GM23338 (cell line): Measurements from ENCODE around the gene SLC51A. TPM values are rescaled to one million over a fixed set of nuclear protein-coding genes. Genes with fewer than 3 reads are reported as not detected.
A peak's percentile ranks its signal among the peaks of the same experiment; 100 is the strongest.

ENCODE experiments used
- ATAC-seq: fragments of 200-7000 bp; cut with Tn5 transposase; 3 replicates; pipeline ENCODE4 v1.9.1; 2020
- DNase-seq: peaks from one replicate; pipeline ENCODE4 v3.0.0-alpha.2; 2015; ENCODE audit warnings: low spot score
- H2AFZ ChIP-seq: fragments of 200-600 bp; sonication (generic); 2 replicates; pipeline ENCODE4 v1.8.0; 2016; ENCODE audit warnings: antibody characterized with exemption, mild to moderate bottlenecking, moderate library complexity
- H3F3A ChIP-seq: fragments of 200-600 bp; sonication (generic); replicated peaks from 2 replicates; pipeline ENCODE4 v1.8.0; 2017; ENCODE audit warnings: antibody characterized with exemption, mixed run types, low read depth
- H3K27ac ChIP-seq: fragments of 200-600 bp; sonication (generic); 2 replicates; pipeline ENCODE4 v1.6.1; 2016; ENCODE audit warnings: low read depth
- H3K27me3 ChIP-seq: fragments of 200-600 bp; sonication (generic); 2 replicates; pipeline ENCODE4 v1.8.0; 2016; ENCODE audit warnings: mild to moderate bottlenecking, mixed run types, moderate library complexity; ENCODE audit not compliant: insufficient read depth
- H3K36me3 ChIP-seq: fragments of 200-600 bp; sonication (generic); 2 replicates; pipeline ENCODE4 v1.8.0; 2016; ENCODE audit warnings: mild to moderate bottlenecking; ENCODE audit not compliant: insufficient read depth
- H3K4me1 ChIP-seq: fragments of 200-600 bp; sonication (generic); 2 replicates; pipeline ENCODE4 v1.8.0; 2016; ENCODE audit warnings: mild to moderate bottlenecking, moderate library complexity; ENCODE audit not compliant: insufficient read depth
- H3K4me2 ChIP-seq: fragments of 200-600 bp; sonication (generic); 2 replicates; pipeline ENCODE4 v1.7.1; 2017; ENCODE audit warnings: mixed run types
- H3K4me3 ChIP-seq: fragments of 200-600 bp; sonication (generic); 2 replicates; pipeline ENCODE4 v1.6.1; 2016; ENCODE audit warnings: mixed run types
- H3K79me2 ChIP-seq: fragments of 200-600 bp; sonication (generic); replicated peaks from 2 replicates; pipeline ENCODE4 v1.8.0; 2017; ENCODE audit warnings: mild to moderate bottlenecking; ENCODE audit not compliant: insufficient read depth
- H3K9me2 ChIP-seq: fragments of 200-600 bp; sonication (generic); 2 replicates; pipeline ENCODE4 v1.8.0; 2017; ENCODE audit not compliant: insufficient read depth
- H4K20me1 ChIP-seq: fragments of 200-600 bp; sonication (generic); replicated peaks from 2 replicates; pipeline ENCODE4 v1.8.0; 2017; ENCODE audit warnings: mild to moderate bottlenecking; ENCODE audit not compliant: insufficient read depth
- H3K27ac Mint-ChIP-seq: 2 replicates; pipeline ENCODE4 v1.8.0; 2020; ENCODE audit warnings: inconsistent platforms, mild to moderate bottlenecking, moderate library complexity, mixed read lengths
- H3K27me3 Mint-ChIP-seq: 3 replicates; pipeline ENCODE4 v1.8.0; 2022; ENCODE audit warnings: low read depth, mild to moderate bottlenecking, moderate library complexity, mixed read lengths, inconsistent platforms; ENCODE audit not compliant: insufficient read depth, poor library complexity
- H3K36me3 Mint-ChIP-seq: 3 replicates; pipeline ENCODE4 v1.8.0; 2021; ENCODE audit warnings: low read depth, mild to moderate bottlenecking, inconsistent platforms, moderate library complexity, mixed read lengths
- H3K4me1 Mint-ChIP-seq: 3 replicates; pipeline ENCODE4 v1.8.0; 2020; ENCODE audit warnings: mild to moderate bottlenecking, inconsistent platforms, mixed read lengths
- H3K4me3 Mint-ChIP-seq: 3 replicates; pipeline ENCODE4 v1.8.0; 2021; ENCODE audit warnings: moderate library complexity, mild to moderate bottlenecking, inconsistent platforms, mixed read lengths
- H3K9me3 Mint-ChIP-seq: 3 replicates; pipeline ENCODE4 v1.8.0; 2020; ENCODE audit warnings: moderate library complexity, mild to moderate bottlenecking, inconsistent platforms, mixed read lengths
- CREB1 ChIP-seq: fragments of 250-450 bp; sonication (Bioruptor Pico); IDR thresholded peaks from 2 replicates; pipeline ENCODE4 v1.5.0; 2020; ENCODE audit warnings: low read depth, mild to moderate bottlenecking, moderate library complexity
- CTCF ChIP-seq, 2 experiments: fragments of 200-600 bp in 1 of 2; sonication (generic) in 1 of 2; conservative IDR thresholded peaks; 2 replicates each; pipeline versions ENCODE4 v1.5.1 to v1.6.1; 2016 to 2017; ENCODE audit warnings: antibody characterized with exemption in 2 of 2, low read depth in 2 of 2, mild to moderate bottlenecking in 2 of 2, moderate library complexity in 1 of 2
- ETS1 ChIP-seq: IDR thresholded peaks from 2 replicates; pipeline ENCODE4 v1.6.1; 2016; ENCODE audit warnings: antibody characterized with exemption
- EZH2 ChIP-seq: fragments of 200-600 bp; sonication (generic); IDR thresholded peaks from one replicate; pipeline ENCODE4 v1.8.0; 2017; ENCODE audit warnings: antibody characterized with exemption, mild to moderate bottlenecking, low read depth; ENCODE audit not compliant: unreplicated experiment
- EZH2phosphoT487 ChIP-seq: fragments of 200-600 bp; sonication (generic); IDR thresholded peaks from one replicate; pipeline ENCODE4 v1.8.1; 2018; ENCODE audit warnings: antibody characterized with exemption; ENCODE audit not compliant: unreplicated experiment
- JUNB ChIP-seq: IDR thresholded peaks from one replicate; pipeline ENCODE4 v1.6.1; 2016; ENCODE audit warnings: antibody characterized with exemption; ENCODE audit not compliant: unreplicated experiment
- NANOG ChIP-seq: IDR thresholded peaks from 2 replicates; pipeline ENCODE4 v1.6.1; 2016; ENCODE audit warnings: antibody characterized with exemption, borderline replicate concordance
- POLR2AphosphoS5 ChIP-seq: IDR thresholded peaks from 2 replicates; pipeline ENCODE4 v1.6.1; 2016; ENCODE audit warnings: antibody characterized with exemption, low read depth
- REST ChIP-seq: IDR thresholded peaks from one replicate; pipeline ENCODE4 v1.6.1; 2018; ENCODE audit warnings: antibody characterized with exemption; ENCODE audit not compliant: unreplicated experiment
- STAT1 ChIP-seq: IDR thresholded peaks from one replicate; pipeline ENCODE4 v1.6.1; 2016; ENCODE audit warnings: antibody characterized with exemption; ENCODE audit not compliant: unreplicated experiment
- ZNF114 ChIP-seq: fragments of 250-450 bp; sonication (Bioruptor Pico); IDR thresholded peaks from 2 replicates; pipeline ENCODE4 v1.5.0; 2020; ENCODE audit warnings: mild to moderate bottlenecking, moderate library complexity
- ZNF331 ChIP-seq: fragments of 250-450 bp; sonication (Bioruptor Pico); IDR thresholded peaks from 2 replicates; pipeline ENCODE4 v1.5.0; 2020; ENCODE audit warnings: low read depth, mild to moderate bottlenecking, moderate library complexity
- ZNF462 ChIP-seq: fragments of 250-450 bp; sonication (Bioruptor Pico); IDR thresholded peaks from 2 replicates; pipeline ENCODE4 v1.5.0; 2020; ENCODE audit warnings: mild to moderate bottlenecking, moderate library complexity
- polyA plus RNA-seq: library from polyadenylated mRNA; unstranded; fragments of >200 nt; fragmentation: Nextera tagmentation; extraction: Ambion mirVana; gene quantifications from 2 replicates; pipeline ENCODE4 v1.2.1, GENCODE V29; 2016
- total RNA-seq: library from RNA; depleted of rRNA; stranded (reverse); fragments of >200 nt; shearing (Covaris generic); gene quantifications from 2 replicates; pipeline ENCODE4 v1.2.3, GENCODE V29; 2014

SLC51A gene
- total and polyA plus RNA-seq, 2 experiments from 2014 or later: 4.0 to 6.7 TPM

- no peaks in the 10 kb centered on the region; the same call in 1 of the 2 replicates for H3K36me3 ChIP-seq
- H3K4me3 ChIP-seq: no peak overlapping the region
- H4K20me1 ChIP-seq: no peaks in the 10 kb centered on the region
- peaks cover 12% of the 10 kb centered on the region for H3K27me3 Mint-ChIP-seq
- no peaks in the 10 kb centered on the region for H3K27me3 ChIP-seq
- H3K36me3 Mint-ChIP-seq: peaks cover 11% of the 10 kb centered on the region; the same call in 1 of the 3 replicates
- H3K9me2 ChIP-seq: no peaks in the 10 kb centered on the region
- H3K79me2 ChIP-seq: no peaks in the 10 kb centered on the region
- 0 out of 2 replicates have a peak overlapping the region, but pooled peaks have one; percentile 36 for H3K27ac ChIP-seq
- no peaks in the 10 kb centered on the region for H3K4me1 ChIP-seq
- no peak for TF ChIP-seq CTCF (conservative IDR thresholded peaks at IDR 0.05; ENCODE audit: low read depth in 2 of 2)
- no peak for TF ChIP-seq POLR2AphosphoS5
- TF ChIP-seq ZNF331 (CRISPR knock-in tag): no peak
- no peak for TF ChIP-seq EZH2
- no peak for TF ChIP-seq NANOG
- no peak for TF ChIP-seq EZH2phosphoT487
- no peak for TF ChIP-seq CREB1
- TF ChIP-seq STAT1: no peak
- TF ChIP-seq ZNF462: no peak
- no peak for TF ChIP-seq JUNB
- TF ChIP-seq ETS1: no peak
- no peak for TF ChIP-seq ZNF114 (CRISPR knock-in tag)
- TF ChIP-seq REST: no peak
- DNase-seq: no peak
- 0 out of 2 replicates have a peak overlapping the region, but pooled peaks have one; percentile 70 for H2AFZ ChIP-seq
- H3K27ac Mint-ChIP-seq: no peak overlapping the region
- no peak overlapping the region for H3K4me3 Mint-ChIP-seq
- H3K9me3 Mint-ChIP-seq: peaks cover 4% of the 10 kb centered on the region; the same call in 2 of the 3 replicates
- no peak overlapping the region for H3K4me2 ChIP-seq
- no peak for ATAC-seq
- peaks cover 6% of the 10 kb centered on the region; the same call in 1 of the 2 replicates for H3F3A ChIP-seq
- H3K4me1 Mint-ChIP-seq: peaks cover 18% of the 10 kb centered on the region
Observed at GRCh38 chr3:196222876-196223595, 6.7 kb downstream of the SLC51A start.
